Keratinocyte (primary cell): ENCODE results near the gene PTPRN2. TPM values are rescaled to one million over a fixed set of nuclear protein-coding genes. Genes with fewer than 3 reads are reported as not detected.

ENCODE experiments used
- DNase-seq: peaks from one replicate; pipeline ENCODE4 v3.0.0-alpha.2; 2011; ENCODE audit warnings: low read depth, missing footprints, low spot score
- FAIRE-seq: peaks from 2 replicates; lab custom pipeline; 2011; peaks lifted over from hg19 to GRCh38; lab: Jason Lieb, UNC
- H2AFZ ChIP-seq: 2 replicates; pipeline ENCODE4 v1.6.0; 2012; ENCODE audit warnings: low read length, control low read depth, inconsistent platforms; ENCODE audit not compliant: control insufficient read depth
- H3K27ac ChIP-seq: 2 replicates; pipeline ENCODE4 v1.5.1; 2011; ENCODE audit warnings: low read length; ENCODE audit not compliant: control insufficient read depth, insufficient read depth
- H3K27me3 ChIP-seq: 3 replicates; pipeline ENCODE4 v1.6.0; 2011; ENCODE audit warnings: low read length; ENCODE audit not compliant: control insufficient read depth, insufficient read depth; ENCODE audit errors: extremely low read depth
- H3K36me3 ChIP-seq, 2 experiments: 2 replicates in 1 of 2; 3 replicates in 1 of 2; pipeline ENCODE4 v1.5.1; 2011; ENCODE audit warnings: low read length in 2 of 2, mild to moderate bottlenecking in 1 of 2; ENCODE audit not compliant: control insufficient read depth in 2 of 2, insufficient read depth in 2 of 2; ENCODE audit errors: extremely low read depth in 1 of 2
- H3K4me1 ChIP-seq: 3 replicates; pipeline ENCODE4 v1.5.1; 2011; ENCODE audit warnings: low read length; ENCODE audit not compliant: control insufficient read depth, insufficient read depth; ENCODE audit errors: extremely low read depth
- H3K4me2 ChIP-seq: 3 replicates; pipeline ENCODE4 v1.6.0; 2011; ENCODE audit warnings: low read depth, low read length; ENCODE audit not compliant: control insufficient read depth, insufficient read depth; ENCODE audit errors: extremely low read depth
- H3K4me3 ChIP-seq, 3 experiments: fragments of 200-600 bp in 1 of 3; sonication (generic) in 1 of 3; 2 replicates in 2 of 3; 3 replicates in 1 of 3; pipeline ENCODE4 v1.5.1; 2011 to 2016; ENCODE audit warnings: low read length in 3 of 3, mild to moderate bottlenecking in 3 of 3, control low read depth in 2 of 3, inconsistent platforms in 1 of 3, low read depth in 1 of 3, mixed read lengths in 1 of 3, mixed run types in 1 of 3, moderate library complexity in 1 of 3; ENCODE audit not compliant: control insufficient read depth in 2 of 3, insufficient read depth in 2 of 3; ENCODE audit errors: extremely low read depth in 1 of 3
- H3K79me2 ChIP-seq: 2 replicates; pipeline ENCODE4 v1.6.0; 2012; ENCODE audit warnings: low read length; ENCODE audit not compliant: control insufficient read depth, insufficient read depth
- H3K9ac ChIP-seq: 3 replicates; pipeline ENCODE4 v1.6.0; 2011; ENCODE audit warnings: low read length; ENCODE audit not compliant: control insufficient read depth, insufficient read depth; ENCODE audit errors: extremely low read depth
- H3K9me1 ChIP-seq: 3 replicates; pipeline ENCODE4 v1.6.0; 2011; ENCODE audit warnings: low read length; ENCODE audit not compliant: control insufficient read depth, insufficient read depth; ENCODE audit errors: extremely low read depth
- H3K9me3 ChIP-seq: 2 replicates; pipeline ENCODE4 v1.5.1; 2012; ENCODE audit warnings: low read depth, low read length; ENCODE audit not compliant: control insufficient read depth
- H4K20me1 ChIP-seq: 3 replicates; pipeline ENCODE4 v1.6.0; 2011; ENCODE audit warnings: low read length; ENCODE audit not compliant: control insufficient read depth, insufficient read depth; ENCODE audit errors: extremely low read depth
- CTCF ChIP-seq, 3 experiments: IDR thresholded peaks in 1 of 3; conservative IDR thresholded peaks in 1 of 3; optimal IDR thresholded peaks in 1 of 3; 2 replicates in 2 of 3; 3 replicates in 1 of 3; pipeline versions ENCODE3 to v1.5.1; 2011; ENCODE audit warnings: low read length in 3 of 3, mild to moderate bottlenecking in 3 of 3, moderate library complexity in 2 of 3, control low read depth in 1 of 3, inconsistent platforms in 1 of 3; ENCODE audit not compliant: insufficient read depth in 2 of 3; ENCODE audit errors: extremely low read depth in 1 of 3
- EZH2 ChIP-seq: IDR thresholded peaks from one replicate; pipeline ENCODE4 v1.6.1; 2012; ENCODE audit warnings: inconsistent platforms, mild to moderate bottlenecking, low read length, moderate library complexity
- dilution Hi-C: fragments of 300-500 bp; cut with MboI; formaldehyde crosslinking; loops from one replicate; pipeline ENCODE4 v1.7.0; 2020; ENCODE audit warnings: low sequenced_read_pairs; ENCODE audit not compliant: extremely low pct_ligation_motif_present
- polyA plus RNA-seq, 5 experiments: library from polyadenylated mRNA; depleted of rRNA in 3 of 5; stranded (reverse) in 3 of 5; stranded (forward) in 1 of 5; unstranded in 1 of 5; fragments of >200 nt; gene quantifications; 1 replicate in 1 of 5; 2 replicates in 3 of 5; 3 replicates in 1 of 5; pipeline versions ENCODE4 v1.2.1 to v1.2.3, GENCODE V29; 2011 to 2012; ENCODE audit warnings: missing spikeins in 2 of 5, low read depth in 1 of 5, low replicate concordance in 1 of 5

The PTPRN2 gene
- polyA plus RNA-seq, 1 donor (not counting 4 experiments of a cell fraction or from before 2014, with no cell fraction given), result not detected

- H3K9ac ChIP-seq, result no peak overlapping the region
- H3K4me1 ChIP-seq, result no peaks in the 10 kb centered on the region
- H4K20me1 ChIP-seq, result no peaks in the 10 kb centered on the region
- no peak overlapping the region for H3K4me2 ChIP-seq
- no peaks in the 10 kb centered on the region for H3K27me3 ChIP-seq
- no peak overlapping the region for H3K27ac ChIP-seq
- no peaks in the 10 kb centered on the region for H3K36me3 ChIP-seq
- peaks cover 3% of the 10 kb centered on the region for H3K9me3 ChIP-seq
- dilution Hi-C loops, result no loop called here
- no peak overlapping the region for H2AFZ ChIP-seq
- FAIRE-seq, result no peak
- H3K79me2 ChIP-seq, result no peaks in the 10 kb centered on the region
- H3K9me1 ChIP-seq, result no peaks in the 10 kb centered on the region
- no peak for DNase-seq
- TF ChIP-seq EZH2, result no peak
- no peak for TF ChIP-seq CTCF (optimal IDR thresholded peaks at IDR 0.05 in 1 of 3, IDR thresholded peaks at IDR 0.05 in 1 of 3, conservative IDR thresholded peaks at IDR 0.05 in 1 of 3; ENCODE audit: extremely low read depth in 1 of 3, insufficient read depth in 2 of 3, low read length in 3 of 3)
- no peak overlapping the region for H3K4me3 ChIP-seq
Observed at GRCh38 chr7:158121441-158122045, 466.1 kb downstream of the PTPRN2 start.

- no peaks in the 10 kb centered on the region for H3K36me3 ChIP-seq
- no peaks in the 10 kb centered on the region for H3K79me2 ChIP-seq
- H3K4me3 ChIP-seq, result no peak overlapping the region
- no peaks in the 10 kb centered on the region for H3K4me1 ChIP-seq
- no peak overlapping the region for H3K9ac ChIP-seq
- DNase-seq, result no peak
- H2AFZ ChIP-seq, result no peak overlapping the region
- H3K27me3 ChIP-seq, result no peaks in the 10 kb centered on the region
- FAIRE-seq, result no peak
- H4K20me1 ChIP-seq, result no peaks in the 10 kb centered on the region
- no peak overlapping the region for H3K4me2 ChIP-seq
- dilution Hi-C loops, result no loop called here
- TF ChIP-seq CTCF (optimal IDR thresholded peaks at IDR 0.05 in 1 of 3, IDR thresholded peaks at IDR 0.05 in 1 of 3, conservative IDR thresholded peaks at IDR 0.05 in 1 of 3; ENCODE audit: extremely low read depth in 1 of 3, insufficient read depth in 2 of 3, low read length in 3 of 3) (no peak), EZH2 (no peak)
- peaks cover 5% of the 10 kb centered on the region for H3K9me3 ChIP-seq
- H3K9me1 ChIP-seq, result no peaks in the 10 kb centered on the region
- no peak overlapping the region for H3K27ac ChIP-seq
Observed at GRCh38 chr7:158120716-158121115, 466.9 kb downstream of the PTPRN2 start.
